Activated T-cell treated with anti-CD3 and anti-CD28 coated beads for 24 hours (primary cell): ENCODE results near the gene ART4.

Source experiments
- DNase-seq: peaks from one replicate; pipeline ENCODE4 v3.0.0-alpha.2; 2020; ENCODE audit warnings: low read depth

The ART4 gene

DNA sequence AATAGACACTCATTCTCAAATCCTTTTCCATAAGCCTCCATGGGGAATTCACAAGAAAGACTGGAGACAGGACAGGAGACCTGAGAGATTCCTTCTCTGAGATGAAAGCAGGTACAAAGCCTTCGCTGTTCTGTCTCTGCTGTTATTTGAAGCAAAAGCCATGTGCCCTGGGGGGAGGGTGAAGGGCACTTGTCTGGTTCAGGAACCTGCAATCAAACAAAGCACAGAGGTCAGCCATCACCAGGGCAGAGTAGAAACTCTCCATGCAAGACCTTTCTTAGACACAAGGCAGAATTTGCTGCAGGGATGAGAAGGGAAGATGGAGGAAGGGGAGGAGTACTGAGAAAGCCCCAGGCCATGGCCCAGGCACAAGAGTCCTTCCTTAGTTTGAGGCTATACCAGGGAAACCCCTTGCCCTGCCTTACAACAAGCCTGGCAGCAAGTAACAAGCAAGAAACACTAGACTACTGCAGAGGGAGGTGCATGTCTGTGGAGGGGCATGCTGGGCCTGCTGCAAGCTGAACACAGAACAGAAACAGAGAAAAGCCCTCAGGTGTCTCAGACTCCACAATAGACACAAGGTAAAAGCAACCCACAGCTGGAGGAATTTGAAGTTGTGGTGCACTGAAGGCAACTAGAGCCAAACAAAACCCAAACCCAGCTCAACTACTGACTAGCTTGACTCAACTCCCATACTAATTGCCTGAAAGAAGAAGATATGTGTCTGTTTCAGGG, 7.8 kb upstream of the ART4 start:
- DNase-seq: no peak

DNA sequence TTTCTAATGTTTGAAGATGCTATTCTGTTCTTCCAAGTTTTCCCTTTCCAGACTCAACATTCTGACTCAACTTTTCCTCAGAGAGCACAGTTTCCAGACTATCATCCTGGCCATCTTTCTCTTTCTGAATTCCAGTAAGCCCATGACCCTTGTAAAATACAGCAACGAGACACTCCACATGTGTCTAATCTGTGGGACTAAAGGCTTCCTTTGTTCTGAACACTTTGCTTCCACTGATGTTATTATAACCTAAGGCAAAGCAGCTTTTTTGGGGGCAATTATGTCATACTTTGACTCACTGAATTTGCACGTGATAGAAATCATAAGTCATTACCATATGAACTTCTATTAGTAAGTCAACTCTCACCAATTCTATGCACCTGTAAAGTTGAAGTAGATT, 6.3 kb upstream of the ART4 start:
- no peak for DNase-seq

DNA sequence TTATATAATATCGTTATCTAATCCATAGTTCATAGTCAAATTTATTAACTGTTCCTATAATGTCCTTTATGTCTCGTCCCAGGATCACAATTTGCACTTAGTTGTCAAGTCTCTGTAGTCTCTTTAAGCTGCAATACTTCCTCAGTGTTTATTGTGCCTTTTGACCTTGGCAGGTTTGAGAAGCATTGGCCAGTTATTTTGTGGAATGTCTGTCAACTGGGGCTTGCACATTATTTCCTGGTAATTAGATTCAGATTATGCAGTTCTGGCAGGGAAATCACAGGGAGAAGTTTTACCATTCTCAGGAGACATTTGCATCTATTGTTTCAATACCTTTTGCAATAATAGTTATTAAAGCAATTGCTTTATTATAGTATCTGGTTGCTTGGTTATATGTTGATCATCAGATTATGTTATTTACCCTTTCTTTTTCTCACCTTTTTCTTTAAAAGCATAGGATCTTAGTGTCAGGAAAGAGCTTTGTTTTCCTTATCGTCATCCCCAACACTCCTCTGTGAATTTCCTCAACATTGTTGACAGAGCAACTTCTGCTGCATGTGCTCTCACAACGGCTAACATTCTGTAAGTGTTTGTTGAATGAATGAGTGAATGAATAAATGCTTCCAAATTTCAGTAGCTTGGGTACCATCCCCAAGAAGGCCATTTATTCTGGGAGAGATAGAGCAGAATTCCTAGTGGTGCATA, 3.7 kb upstream of the ART4 start:
- no peak for DNase-seq

DNA sequence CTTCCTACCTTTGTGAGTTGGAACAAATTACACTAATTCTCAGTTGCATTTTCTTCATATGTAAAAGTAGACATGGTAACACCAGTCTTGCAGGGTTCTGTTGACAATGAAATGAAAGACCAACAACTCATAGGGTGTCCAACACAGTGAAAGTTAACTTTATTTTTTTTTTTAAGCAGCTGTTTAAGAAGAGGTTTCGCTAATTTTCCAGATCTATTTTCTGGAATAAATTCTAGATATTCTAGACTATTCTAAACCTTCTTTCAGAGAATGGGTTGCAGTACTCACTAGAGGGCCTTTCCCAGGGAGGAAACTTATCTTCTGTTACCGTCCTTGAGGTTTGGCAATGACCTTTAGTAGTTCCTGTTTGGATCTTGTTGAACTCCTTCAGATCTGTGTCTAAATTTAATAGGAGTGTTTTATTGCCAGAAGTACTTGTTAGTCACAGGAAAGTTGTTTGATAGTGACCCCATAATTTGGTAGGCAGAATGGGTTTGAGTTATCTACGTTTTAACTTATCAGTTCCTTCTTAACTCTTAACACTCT, 2.8 kb upstream of the ART4 start:
- DNase-seq: no peak

DNA sequence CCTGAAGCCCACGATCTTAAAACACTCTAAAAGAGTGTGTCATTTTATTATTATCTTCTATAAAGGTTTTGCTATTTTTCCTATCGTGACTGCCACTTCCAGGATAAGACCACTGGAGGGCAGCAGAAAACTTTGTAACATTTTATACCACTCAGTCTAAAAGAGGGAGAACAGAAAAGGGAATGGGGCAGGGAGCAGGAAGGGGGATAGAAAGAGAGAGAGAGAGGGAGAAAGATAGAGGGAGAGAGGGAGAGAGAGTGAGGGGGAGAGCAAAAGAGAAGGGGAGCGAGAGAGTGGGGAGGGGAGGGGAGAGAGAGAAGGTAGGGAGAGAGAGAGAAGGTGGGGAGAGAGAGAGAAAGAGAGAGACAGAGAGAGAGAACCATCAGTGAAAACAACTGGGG, 2.0 kb upstream of the ART4 start:
- DNase-seq: peak; percentile 32

DNA sequence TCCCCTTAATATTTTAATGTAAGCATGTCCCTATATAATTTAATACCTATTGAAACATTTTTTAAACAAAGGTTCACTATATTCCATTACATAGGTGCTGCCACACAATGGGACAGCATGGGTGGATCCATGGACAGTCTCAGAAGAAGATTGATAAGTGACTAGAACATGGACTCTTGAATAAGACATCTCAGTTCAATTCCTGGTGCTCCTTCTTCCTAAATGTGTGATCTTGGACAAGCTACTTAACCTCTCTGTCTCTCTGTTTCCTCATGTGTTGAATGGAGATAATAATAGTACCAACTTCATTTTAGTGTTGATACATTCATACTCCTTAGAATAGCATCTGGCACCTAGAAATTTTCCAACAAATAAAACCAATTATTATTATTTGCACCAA, 1.1 kb upstream of the ART4 start:
- DNase-seq: no peak

DNA sequence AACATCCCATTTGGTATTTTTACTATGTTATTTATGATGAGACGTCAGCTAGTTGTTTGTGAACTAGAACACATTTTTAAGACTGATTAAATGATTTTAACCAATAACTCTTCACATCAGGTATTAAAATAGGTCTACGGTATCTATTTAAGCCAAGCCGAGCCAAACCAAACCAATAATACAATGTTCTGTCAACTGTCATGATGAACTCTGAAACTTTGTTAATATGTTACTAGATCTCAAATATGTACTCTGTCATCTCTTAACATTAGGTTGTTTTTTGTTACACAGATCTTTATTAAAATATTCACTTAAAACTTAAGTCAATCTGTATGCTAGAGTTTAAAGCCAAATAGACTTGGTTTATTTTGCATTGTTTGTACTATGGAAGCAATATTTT, 1.0 kb downstream of the ART4 start:
- no peak for DNase-seq

DNA sequence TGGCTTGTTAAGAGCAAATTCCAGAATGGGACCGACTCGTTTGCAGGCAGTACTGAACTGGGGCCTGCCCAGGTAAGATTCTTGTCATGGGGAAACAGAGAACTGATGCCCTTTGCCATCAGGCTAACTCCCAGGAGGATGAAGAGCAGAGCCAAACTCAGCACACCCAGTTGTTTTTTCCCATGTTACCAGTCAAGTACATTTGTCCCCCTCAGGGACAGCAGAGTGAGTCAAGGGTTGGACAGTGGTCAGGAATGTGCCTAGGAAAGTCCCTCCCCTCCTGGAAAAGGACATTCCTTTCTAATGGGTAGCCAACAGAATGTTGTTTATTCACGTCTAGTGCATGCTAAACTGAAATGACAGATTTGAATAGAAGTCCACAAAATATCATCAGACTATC, 1.6 kb downstream of the ART4 start:
- no peak for DNase-seq

DNA sequence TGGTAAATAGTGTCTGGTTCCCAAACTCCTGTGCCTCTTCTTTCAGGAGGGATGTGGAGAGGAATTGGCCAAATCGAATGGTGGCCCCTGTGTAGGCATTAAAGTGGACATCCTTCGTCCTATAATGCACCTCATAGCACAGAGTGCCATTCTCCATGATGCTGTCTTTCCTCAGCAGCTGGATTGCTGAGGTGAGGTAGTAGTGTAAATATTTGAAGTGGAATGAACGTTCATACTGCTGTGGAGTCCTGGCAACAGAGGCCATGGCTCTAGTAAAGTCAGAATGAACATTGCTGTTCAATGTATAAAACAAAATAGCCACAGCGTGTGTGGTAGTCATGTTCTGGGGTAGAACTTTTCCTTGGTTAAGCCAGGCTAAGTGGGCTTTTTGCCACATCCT, 2.7 kb downstream of the ART4 start:
- no peak for DNase-seq

DNA sequence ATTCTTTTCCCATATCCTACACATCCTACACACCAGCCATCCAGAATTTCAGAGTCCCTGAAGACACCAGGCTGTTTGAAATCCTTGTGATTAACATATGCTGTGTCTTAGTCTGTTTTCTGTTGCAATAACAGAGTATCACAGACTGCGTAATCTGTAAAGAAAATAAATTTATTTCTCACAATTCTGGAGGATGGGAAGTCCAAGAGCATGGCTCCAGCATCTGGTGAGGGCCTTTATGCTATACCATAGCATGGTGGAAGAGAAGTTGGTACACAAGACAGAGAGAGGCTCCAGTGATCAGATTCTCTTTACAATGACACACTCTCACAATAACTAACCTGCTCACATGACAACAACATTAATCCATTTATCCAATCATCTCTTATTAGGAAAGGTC, 4.1 kb downstream of the ART4 start:
- DNase-seq: no peak

DNA sequence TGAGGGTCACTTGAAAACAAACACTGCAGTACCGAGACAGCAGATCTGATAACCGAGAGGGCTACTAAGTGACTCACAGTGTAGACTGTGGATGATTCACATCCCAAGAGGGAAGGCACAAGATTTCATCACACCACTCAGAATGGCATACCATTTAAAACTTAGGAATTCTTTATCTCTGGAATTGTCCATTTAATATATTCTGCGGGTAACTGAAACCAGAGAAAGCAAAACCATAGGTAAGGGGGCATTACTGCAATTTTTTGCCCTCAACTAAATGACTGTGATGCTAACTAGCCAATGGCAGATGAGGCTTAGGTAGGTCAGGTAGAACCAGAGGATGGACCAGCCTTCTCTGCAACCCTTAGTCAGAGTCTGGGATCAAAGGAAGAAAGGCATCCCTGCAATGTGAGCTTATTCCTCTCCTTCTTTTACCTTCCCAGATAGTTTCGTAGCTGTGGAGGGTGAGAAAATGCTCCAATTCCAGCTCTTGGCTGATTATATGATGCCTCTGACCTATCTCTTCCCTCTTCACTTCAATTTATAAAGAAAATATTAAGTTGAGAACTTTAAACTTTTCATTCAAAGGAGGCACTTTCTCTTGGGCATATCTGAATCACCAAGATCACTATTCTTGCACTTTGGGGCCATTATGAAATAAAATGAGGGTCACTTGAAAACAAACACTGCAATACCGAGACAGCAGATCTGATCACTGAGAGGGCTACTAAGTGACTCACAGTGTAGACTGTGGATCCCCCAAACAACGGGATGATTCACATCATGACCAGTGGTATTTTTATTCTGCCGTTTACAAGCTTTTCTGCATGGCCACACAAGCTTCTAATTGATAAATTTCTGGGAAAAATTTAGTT, 6.8 kb downstream of the ART4 start:
- no peak for DNase-seq

DNA sequence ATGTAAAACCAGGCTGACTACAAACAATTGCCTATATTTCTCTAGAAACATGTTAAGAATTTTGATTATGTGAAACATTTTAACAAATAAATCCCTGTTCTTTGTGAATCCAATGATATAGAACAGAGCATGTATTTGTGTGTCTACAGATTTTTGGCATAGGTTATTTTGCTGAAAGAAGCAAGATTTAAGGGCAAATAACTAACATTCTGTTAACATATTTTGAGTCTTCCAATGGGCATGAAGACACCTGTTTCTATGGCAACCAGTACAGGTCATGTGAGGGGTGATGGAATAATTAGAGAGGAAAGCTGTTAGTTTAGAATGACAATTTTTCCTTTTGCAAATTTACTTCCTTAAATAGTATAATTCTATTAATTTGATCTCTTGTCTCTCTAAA, 8.8 kb downstream of the ART4 start:
- no peak for DNase-seq

DNA sequence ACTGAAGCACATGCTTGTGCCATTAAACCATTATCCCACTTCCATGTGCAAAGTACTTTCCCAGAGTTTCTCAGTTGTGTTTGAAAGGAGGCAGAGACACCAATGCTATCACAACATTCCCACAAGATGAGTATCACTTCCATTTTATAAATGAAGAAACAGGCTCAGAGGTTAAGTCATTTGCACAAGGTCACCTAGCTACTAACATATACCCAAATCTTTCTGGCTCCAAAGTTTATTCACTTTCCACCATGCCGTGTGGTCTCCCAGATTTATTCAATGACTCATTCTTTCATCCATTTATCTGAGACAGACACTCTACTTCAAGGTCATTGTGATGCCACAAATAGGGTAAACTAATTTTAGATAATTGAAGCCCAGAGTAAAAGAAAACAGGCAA, 9.4 kb downstream of the ART4 start:
- no peak for DNase-seq

DNA sequence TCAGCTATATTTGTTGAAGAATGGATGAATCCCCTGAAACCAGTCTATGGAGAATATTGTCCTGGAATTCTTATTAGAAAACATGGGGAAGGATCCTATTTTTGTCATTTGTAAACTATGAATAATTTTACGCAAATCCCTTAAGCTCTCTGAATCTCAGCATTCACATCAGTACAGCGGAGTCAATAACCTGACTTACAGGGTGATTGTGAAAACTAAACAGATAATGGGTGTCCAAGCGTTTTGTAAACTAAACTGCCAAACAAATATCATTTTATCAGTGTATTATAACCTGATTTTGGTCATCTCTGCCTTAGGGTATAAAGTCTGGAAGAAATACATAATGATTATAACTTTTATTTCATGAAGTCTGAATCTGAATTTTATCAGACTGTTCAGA, 10.0 kb downstream of the ART4 start:
- DNase-seq: no peak

DNA sequence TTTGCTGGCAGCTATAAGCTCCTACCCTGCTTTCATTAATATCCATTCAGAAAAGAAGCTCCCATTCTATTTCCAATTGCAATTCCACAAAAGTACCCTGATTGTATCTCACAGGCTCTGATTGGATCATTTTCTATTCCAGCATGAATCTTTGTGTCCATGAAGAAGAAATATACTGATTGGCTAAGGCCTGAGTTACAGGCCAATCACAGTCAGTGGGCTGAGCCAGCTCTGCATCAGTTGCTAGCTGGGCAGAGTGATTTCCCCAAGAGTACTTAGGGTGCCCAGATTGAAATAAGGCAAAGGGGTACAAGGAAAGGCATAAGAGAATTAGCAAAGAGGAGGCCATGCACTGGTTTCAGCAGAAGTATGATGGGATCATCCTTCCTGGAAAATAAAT, 14.4 kb downstream of the ART4 start:
- DNase-seq: no peak

DNA sequence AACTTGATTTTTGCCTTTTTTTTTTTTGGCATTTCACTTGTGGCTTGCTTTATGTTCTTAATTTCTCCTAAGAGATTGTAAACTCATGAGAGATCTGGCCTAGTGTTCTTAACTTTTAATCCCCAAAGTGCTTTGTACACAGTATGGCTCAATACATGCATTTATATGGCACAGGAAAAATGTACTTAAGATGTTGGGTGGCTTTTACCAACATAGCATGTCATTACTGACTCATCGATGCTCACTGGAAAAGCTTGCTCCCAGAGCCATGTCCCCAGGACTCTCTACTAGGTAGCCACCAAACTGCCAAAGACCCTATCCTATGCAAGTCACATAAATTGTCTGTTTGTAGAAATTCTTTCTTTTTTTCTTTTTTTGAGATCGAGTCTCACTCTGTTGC, 16.3 kb downstream of the ART4 start:
- DNase-seq: no peak

DNA sequence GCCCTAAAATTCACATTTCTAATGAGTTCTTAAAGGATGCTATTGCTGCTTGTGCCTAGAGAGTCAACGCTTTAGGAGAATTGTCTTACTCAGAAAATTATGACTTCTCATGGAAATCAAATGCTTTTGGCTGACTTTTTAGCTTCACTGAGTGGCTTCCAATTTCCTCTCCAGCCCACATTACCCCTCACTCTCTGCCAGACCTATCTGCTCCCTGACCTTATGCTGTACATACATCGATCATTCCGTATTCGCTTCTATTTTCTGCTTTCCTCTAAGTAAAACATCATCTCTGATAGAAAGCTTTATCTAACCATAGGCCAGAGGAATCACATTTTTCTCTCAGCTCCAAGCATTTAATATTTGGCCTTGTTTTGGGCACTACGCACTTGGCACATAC, 16.8 kb downstream of the ART4 start:
- DNase-seq: no peak

DNA sequence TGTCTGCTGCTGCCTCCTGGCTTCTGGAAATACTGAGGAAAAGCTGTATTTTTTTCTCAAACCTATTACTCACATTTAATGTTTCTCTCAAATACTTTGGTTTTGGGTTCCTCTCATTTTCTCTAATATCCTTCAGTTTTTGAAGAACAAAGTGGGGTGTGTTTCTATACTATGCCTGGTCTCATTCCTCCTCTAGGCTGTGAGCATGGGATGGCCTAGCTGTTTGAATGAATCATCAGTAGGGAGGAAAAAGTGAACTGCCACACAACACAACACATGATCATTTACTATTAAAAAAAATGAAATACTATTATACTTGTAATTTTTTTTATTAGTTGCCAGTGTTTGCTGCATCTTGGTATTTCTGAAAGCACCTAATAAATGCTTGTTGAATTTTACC, 18.1 kb downstream of the ART4 start:
- DNase-seq: no peak

DNA sequence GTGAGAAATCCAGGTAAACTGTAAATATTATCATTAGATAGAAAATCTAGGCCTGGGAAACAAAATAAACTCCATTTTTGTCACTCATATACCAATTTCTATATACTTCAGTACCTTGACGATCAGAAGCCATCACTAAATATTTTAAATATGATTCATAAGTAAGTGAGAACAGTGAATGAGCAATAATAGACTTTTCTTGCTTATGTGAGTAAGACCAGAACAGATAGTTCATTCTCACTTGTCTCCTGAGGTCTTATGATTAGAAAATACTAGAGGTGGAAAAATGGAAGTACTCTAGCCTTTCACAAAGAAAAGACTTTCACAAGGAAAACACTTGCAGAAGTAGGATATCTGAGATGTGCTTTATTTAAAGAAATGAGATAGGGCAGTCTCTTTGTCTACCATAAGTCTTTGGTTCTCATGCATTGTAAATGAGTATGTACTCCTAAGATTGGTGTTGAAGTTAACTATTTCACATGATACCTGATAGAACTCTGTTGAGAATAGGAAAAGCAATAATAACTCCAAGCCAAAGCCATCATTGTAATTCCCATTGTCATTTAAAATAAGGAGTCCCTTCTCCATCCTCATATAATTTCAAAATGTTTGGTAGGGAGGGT, 19.2 kb downstream of the ART4 start:
- DNase-seq: no peak

DNA sequence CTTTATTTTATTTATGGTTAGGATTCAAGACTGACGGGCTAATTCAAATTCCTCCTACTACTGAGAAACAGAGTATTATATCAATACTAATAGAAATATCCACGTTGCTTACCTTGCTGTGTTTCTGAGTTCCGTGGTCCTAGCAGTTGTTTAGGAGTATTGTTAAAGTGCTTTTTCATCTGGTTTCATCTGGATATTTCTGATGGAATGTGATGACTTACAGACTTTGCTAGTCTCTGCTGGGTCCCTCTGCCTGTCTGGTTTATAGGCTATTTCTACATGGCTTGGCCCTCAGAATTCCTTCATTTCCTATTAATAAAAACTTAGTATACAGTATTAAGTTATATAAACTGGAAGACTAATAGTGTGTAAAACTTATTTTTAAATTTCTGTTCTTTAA, 29.3 kb downstream of the ART4 start, which contains the start of gene SMCO3:
SMCO3 (minus strand) TSS at position 169 of the 400 bp plus-strand sequence. CDS start 7,502 bp downstream, outside the sequence.
- DNase-seq: no peak

DNA sequence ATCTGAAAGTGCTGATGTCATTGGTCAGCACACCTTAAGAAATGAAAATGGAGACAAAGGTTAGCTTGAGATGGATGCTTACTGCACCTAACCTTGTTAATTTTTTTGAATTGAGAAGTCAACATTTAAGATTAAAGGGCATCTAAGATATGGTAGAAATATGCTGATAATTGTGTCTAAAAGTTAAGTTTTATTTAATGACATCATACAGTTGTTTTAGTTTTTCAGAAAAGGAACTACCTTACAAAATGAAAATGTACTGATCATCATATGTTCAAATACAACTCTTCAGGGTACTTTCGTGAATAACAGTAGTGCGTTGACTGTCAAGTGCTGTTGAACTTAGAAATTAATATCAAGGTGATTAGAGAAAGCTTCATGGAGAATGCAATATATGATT, 31.8 kb downstream of the ART4 start:
- no peak for DNase-seq

DNA sequence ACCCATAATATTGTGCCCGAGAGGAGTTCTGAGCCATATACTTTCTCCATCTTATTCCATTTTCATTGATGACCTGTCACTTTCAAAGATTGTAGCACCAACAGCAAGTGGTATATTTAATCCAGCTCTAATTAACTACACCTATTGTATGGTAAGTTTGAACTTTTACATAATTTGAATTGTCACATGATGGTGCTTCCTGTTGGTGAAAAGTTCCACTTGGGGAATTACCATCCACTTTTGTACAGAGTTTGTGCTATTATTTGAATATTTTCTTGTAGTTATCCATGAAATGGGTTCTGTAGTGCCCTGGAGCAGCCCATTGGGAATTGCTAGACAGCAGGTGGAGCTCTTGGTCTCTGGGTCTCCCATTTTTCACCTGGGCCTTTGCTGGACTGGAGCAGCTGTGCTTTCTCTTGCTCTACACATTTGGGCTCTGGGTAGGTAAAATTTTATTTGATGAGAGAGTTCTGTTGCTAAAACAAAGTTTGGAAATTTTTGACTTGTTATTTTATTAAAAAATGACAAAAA, 32.3 kb downstream of the ART4 start:
- DNase-seq: no peak
